CD4-positive, alpha-beta T cell (primary cell): ENCODE measurements around the gene PNMT. TPM values are rescaled to one million over a fixed set of nuclear protein-coding genes. Genes with fewer than 3 reads are reported as not detected.
A peak's percentile ranks its signal among the peaks of the same experiment; 100 is the strongest.

Source experiments
- ATAC-seq: fragments of 200-7000 bp; cut with Tn5 transposase; one replicate; pipeline ENCODE4 v1.10.0; 2022; ENCODE audit warnings: mild to moderate bottlenecking; ENCODE audit not compliant: poor library complexity
- CTCF ChIA-PET: fragments of 350-600 bp; sonication (Branson Sonifier 250); formaldehyde crosslinking; loops from one replicate; lab custom pipeline; 2021; ENCODE audit warnings: antibody characterized with exemption, inconsistent platforms; lab: Charles Lee
- POLR2A ChIA-PET: fragments of 350-600 bp; sonication (Branson Sonifier 250); formaldehyde crosslinking; loops from one replicate; lab custom pipeline; 2021; ENCODE audit warnings: antibody characterized with exemption, inconsistent platforms; lab: Charles Lee
- DNase-seq, 14 experiments: peaks; one replicate each; pipeline ENCODE4 v3.0.0-alpha.2; 2013 to 2020; ENCODE audit warnings: mixed read lengths in 2 of 14
- H3K27ac ChIP-seq, 2 donors: one replicate each; pipeline versions ENCODE4 v1.5.1 to v1.7.0; 2013; ENCODE audit warnings: low read length in 2 of 2, low read depth in 1 of 2, mild to moderate bottlenecking in 1 of 2
- H3K27me3 ChIP-seq, 2 experiments: 1 replicate in 1 of 2; 2 replicates in 1 of 2; pipeline versions ENCODE4 v1.6.1 to v1.7.0; 2013; ENCODE audit warnings: low read length in 2 of 2, control low read depth in 1 of 2, mild to moderate bottlenecking in 1 of 2, moderate library complexity in 1 of 2; ENCODE audit not compliant: insufficient read depth in 2 of 2, control insufficient read depth in 1 of 2
- H3K36me3 ChIP-seq: one replicate; pipeline ENCODE4 v1.6.1; 2013; ENCODE audit warnings: low read length, control low read depth; ENCODE audit not compliant: insufficient read depth
- H3K4me1 ChIP-seq: one replicate; pipeline ENCODE4 v1.6.1; 2013; ENCODE audit warnings: low read length, control low read depth; ENCODE audit not compliant: insufficient read depth
- H3K4me3 ChIP-seq: one replicate; pipeline ENCODE4 v1.5.1; 2013; ENCODE audit warnings: mild to moderate bottlenecking, low read length, moderate library complexity
- H3K9me3 ChIP-seq, 2 experiments: 1 replicate in 1 of 2; 2 replicates in 1 of 2; pipeline versions ENCODE4 v1.6.1 to v1.7.0; 2013; ENCODE audit warnings: low read length in 2 of 2, mild to moderate bottlenecking in 2 of 2, control low read depth in 1 of 2, moderate library complexity in 1 of 2; ENCODE audit not compliant: control insufficient read depth in 1 of 2, insufficient read depth in 1 of 2
- H3K27ac Mint-ChIP-seq: one replicate; pipeline ENCODE4 v1.8.0; 2020; ENCODE audit warnings: mixed read lengths
- H3K27me3 Mint-ChIP-seq: one replicate; pipeline ENCODE4 v1.8.0; 2021; ENCODE audit warnings: mixed read lengths
- H3K36me3 Mint-ChIP-seq: one replicate; pipeline ENCODE4 v1.8.0; 2021; ENCODE audit warnings: low read depth, mixed read lengths
- H3K4me1 Mint-ChIP-seq: one replicate; pipeline ENCODE4 v1.8.0; 2021; ENCODE audit warnings: low read depth, mixed read lengths
- H3K4me3 Mint-ChIP-seq: one replicate; pipeline ENCODE4 v1.8.0; 2020; ENCODE audit warnings: mild to moderate bottlenecking, mixed read lengths
- H3K9me3 Mint-ChIP-seq: one replicate; pipeline ENCODE4 v1.8.0; 2020; ENCODE audit warnings: mixed read lengths
- intact Hi-C, 2 experiments: fragments of 100-400 bp; cut with DNase I in 1 of 2; cut with micrococcal nuclease in 1 of 2; formaldehyde crosslinking; loops; one replicate each; pipeline versions ENCODE4 v1.15.1 to v1.9.0; 2023 to 2025; cut with DNase I, micrococcal nuclease
- total RNA-seq, 174 experiments: library from RNA in 2 of 174; stranded (reverse) in 2 of 174; gene quantifications; one replicate each; pipeline ENCODE4 v1.2.3 and lab custom pipeline; 2021 to 2026
- TF ChIP-seq, protein P1 (sequence below): fragments of 200-600 bp; IDR thresholded peaks from one replicate; pipeline ENCODE4 v1.8.0; 2022; ENCODE audit warnings: antibody characterized with exemption, mild to moderate bottlenecking

PNMT gene
- total RNA-seq, 2 experiments from 2014 or later: 0.47 TPM; not detected in 1

GRCh38 chr17:39677072-39677471 lies 8.8 kb downstream of the PNMT start:
- Mint-ChIP-seq H3K27me3 (peaks cover under 1% of the 10 kb centered on the region), H3K4me1 (peaks cover 61% of the 10 kb centered on the region), H3K27ac (peak overlapping the region; percentile 91), H3K9me3 (no peaks in the 10 kb centered on the region), H3K4me3 (no peak overlapping the region), H3K36me3 (peaks cover 18% of the 10 kb centered on the region)
- DNase-seq: no peak
- POLR2A ChIA-PET: interaction anchor here (5.3 kb wide), 1 partner anchor 11 kb away, joined by 23 read pairs; the partner anchor contains the start of gene PGAP3
- H3K9me3 ChIP-seq: no peaks in the 10 kb centered on the region
- H3K27me3 ChIP-seq: no peaks in the 10 kb centered on the region
- CTCF ChIA-PET: interaction anchor here (1.4 kb wide), 1 partner anchor 11 kb away, joined by 3 read pairs; the partner anchor contains the start of gene PGAP3
- peak overlapping the region in 1 of 2 donors; percentile 52 for H3K27ac ChIP-seq
- H3K4me1 ChIP-seq: peaks cover 64% of the 10 kb centered on the region
- H3K36me3 ChIP-seq: no peaks in the 10 kb centered on the region
- ATAC-seq: no peak
- H3K4me3 ChIP-seq: no peak overlapping the region
- TF ChIP-seq, protein P1, sequence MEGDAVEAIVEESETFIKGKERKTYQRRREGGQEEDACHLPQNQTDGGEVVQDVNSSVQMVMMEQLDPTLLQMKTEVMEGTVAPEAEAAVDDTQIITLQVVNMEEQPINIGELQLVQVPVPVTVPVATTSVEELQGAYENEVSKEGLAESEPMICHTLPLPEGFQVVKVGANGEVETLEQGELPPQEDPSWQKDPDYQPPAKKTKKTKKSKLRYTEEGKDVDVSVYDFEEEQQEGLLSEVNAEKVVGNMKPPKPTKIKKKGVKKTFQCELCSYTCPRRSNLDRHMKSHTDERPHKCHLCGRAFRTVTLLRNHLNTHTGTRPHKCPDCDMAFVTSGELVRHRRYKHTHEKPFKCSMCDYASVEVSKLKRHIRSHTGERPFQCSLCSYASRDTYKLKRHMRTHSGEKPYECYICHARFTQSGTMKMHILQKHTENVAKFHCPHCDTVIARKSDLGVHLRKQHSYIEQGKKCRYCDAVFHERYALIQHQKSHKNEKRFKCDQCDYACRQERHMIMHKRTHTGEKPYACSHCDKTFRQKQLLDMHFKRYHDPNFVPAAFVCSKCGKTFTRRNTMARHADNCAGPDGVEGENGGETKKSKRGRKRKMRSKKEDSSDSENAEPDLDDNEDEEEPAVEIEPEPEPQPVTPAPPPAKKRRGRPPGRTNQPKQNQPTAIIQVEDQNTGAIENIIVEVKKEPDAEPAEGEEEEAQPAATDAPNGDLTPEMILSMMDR: no peak
- intact Hi-C loops: loop anchor here in 1 of 2 experiments (5.0 kb wide), 1 partner anchor 55 kb away; the partner anchor contains the start of gene MIEN1

- no peak overlapping the region for H3K4me3 Mint-ChIP-seq
Observed at GRCh38 chr17:39677542-39678339, 9.5 kb downstream of the PNMT start.

More at GRCh38 chr17:39677542-39678339, 9.5 kb downstream of the PNMT start:
- H3K4me1 ChIP-seq: peaks cover 61% of the 10 kb centered on the region
- ChIA-PET POLR2A (interaction anchor here (5.3 kb wide), 1 partner anchor 10 kb away, joined by 23 read pairs; the partner anchor contains the start of gene PGAP3), CTCF (interaction anchor here (1.4 to 2.3 kb wide), 2 partner anchors 10 to 24 kb away, joined by 3 to 9 read pairs; partner anchors contain the start of gene PGAP3)
- TF ChIP-seq, protein P1: no peak
- DNase-seq (peak in 1 of 14 experiments; percentile 28), ATAC-seq (no peak)
- no peaks in the 10 kb centered on the region for H3K9me3 Mint-ChIP-seq
- H3K9me3 ChIP-seq: no peaks in the 10 kb centered on the region
- no peaks in the 10 kb centered on the region for H3K27me3 Mint-ChIP-seq
- no peaks in the 10 kb centered on the region for H3K36me3 ChIP-seq
- no peak overlapping the region for H3K27ac ChIP-seq
- peaks cover 24% of the 10 kb centered on the region for H3K36me3 Mint-ChIP-seq
- intact Hi-C loops: loop anchor here in 1 of 2 experiments (5.0 kb wide), 1 partner anchor 55 kb away; the partner anchor contains the start of gene MIEN1
- peaks cover 57% of the 10 kb centered on the region for H3K4me1 Mint-ChIP-seq
- no peaks in the 10 kb centered on the region for H3K27me3 ChIP-seq
- H3K27ac Mint-ChIP-seq: peak overlapping the region; percentile 91
- H3K4me3 ChIP-seq: no peak overlapping the region
